GM12892 (cell line): Measurements from ENCODE around the gene APIP. TPM values are rescaled to one million over a fixed set of nuclear protein-coding genes. Genes with fewer than 3 reads are reported as not detected.

Experiments
- DNase-seq: peaks from one replicate; pipeline ENCODE4 v3.0.0; 2011; ENCODE audit not compliant: insufficient read length
- FAIRE-seq: peaks from 2 replicates; lab custom pipeline; 2011; peaks lifted over from hg19 to GRCh38; lab: Jason Lieb, UNC
- POLR2A ChIP-seq: IDR thresholded peaks from 2 replicates; pipeline ENCODE4 v1.6.1; 2011; ENCODE audit warnings: low read depth, low read length, control low read depth
- POLR2AphosphoS5 ChIP-seq: IDR thresholded peaks from 2 replicates; pipeline ENCODE4 v1.6.1; 2011; ENCODE audit warnings: low read depth, low read length, control low read depth
- TAF1 ChIP-seq: IDR thresholded peaks from 2 replicates; pipeline ENCODE4 v1.6.1; 2011; ENCODE audit warnings: low read depth, mild to moderate bottlenecking, control low read depth, low read length, borderline replicate concordance
- polyA plus RNA-seq: library from polyadenylated mRNA; unstranded; fragments of >200 nt; gene quantifications from one replicate; pipeline ENCODE4 v1.2.1, GENCODE V29; 2012; ENCODE audit warnings: missing spikeins, inconsistent platforms; ENCODE audit not compliant: missing spikeins

The APIP gene, protein sequence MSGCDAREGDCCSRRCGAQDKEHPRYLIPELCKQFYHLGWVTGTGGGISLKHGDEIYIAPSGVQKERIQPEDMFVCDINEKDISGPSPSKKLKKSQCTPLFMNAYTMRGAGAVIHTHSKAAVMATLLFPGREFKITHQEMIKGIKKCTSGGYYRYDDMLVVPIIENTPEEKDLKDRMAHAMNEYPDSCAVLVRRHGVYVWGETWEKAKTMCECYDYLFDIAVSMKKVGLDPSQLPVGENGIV
- polyA plus RNA-seq, result 45.3 TPM

DNA sequence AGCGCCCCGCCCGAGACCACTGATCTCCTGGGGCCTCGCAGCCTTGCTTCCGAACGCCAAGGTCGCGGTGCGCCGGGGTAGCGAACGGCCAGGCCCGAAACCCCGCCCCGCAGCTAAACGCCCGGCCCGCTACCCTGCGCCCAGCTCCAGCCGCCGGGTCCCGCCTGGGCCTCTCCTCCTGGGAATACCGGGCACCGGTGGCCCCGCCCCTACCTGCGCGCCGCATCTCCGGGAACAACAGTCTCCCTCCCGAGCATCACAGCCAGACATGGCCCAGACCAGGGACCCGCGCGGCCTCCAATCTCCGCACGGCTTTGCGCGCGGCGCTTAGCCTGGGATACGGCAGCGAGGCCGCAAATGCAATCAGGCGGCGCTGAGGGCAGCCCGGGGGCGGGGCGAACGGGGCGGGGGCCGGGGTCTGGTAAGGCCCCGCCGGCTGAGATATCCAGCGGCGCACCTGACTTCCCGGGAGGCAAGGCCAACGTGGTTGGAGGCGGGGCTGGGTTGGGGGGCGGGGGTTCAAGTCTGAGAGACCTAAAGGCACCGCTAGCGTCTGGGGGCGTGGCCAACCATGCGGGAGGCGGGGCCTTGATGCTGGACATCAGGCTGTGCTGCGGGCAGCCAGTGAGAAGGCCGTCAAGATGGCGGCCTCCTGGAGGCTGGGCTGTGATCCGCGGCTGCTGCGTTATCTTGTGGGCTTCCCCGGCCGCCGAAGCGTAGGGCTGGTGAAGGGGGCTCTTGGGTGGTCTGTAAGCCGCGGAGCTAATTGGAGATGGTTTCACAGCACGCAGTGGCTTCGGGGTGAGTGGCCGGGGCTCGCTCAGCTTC, at the start of gene APIP, which contains the start of gene PDHX:
Gene APIP, minus strand, starts transcription at position 365 of the 828 bp plus-strand sequence. Its CDS starts 95 bp downstream, at position 270.
Gene PDHX, plus strand, starts transcription at position 604 of the 828 bp plus-strand sequence. Its CDS starts 38 bp downstream, at position 642.
- TF ChIP-seq TAF1 (peak; percentile 81; the same call in 1 of the 2 replicates), POLR2A (peak; percentile 99), POLR2AphosphoS5 (peak; percentile 86)
- FAIRE-seq (peak; percentile 98), DNase-seq (peak; percentile 89)

DNA sequence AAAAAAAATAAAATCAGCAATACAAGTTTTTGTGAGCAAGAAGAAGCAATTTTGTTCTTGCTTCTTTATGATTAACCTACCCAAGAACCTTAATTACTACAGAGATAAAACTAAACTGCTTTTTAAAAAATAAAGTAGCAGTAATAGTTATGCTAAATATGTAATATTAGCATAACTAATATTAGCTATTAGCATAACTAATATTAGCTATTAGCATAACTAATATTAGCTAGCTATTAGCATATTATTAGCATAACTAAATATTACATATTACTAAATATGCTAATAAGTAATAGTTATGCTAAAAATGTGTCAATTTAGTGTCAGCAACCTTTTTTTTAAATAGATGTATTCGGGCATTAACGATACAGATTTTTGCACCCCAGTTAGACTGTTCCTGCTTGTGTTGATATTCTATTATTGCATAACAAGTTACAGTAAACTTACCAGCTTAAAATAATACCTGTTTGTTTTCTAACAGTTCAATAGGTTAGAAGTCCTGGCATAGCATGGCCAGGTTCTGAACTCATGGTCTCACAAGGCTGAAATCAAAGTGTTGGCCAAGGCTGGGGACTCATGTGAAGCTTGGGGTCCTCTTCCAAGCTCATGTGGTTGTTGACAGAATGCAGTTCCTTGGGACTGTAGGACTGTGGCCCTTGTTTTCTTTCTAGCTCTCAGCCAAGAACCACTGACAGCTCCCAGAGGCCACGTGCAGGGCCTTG, 48.6 kb upstream of the APIP start:
- no peak for TF ChIP-seq POLR2A
- no peak for TF ChIP-seq TAF1
- no peak for TF ChIP-seq POLR2AphosphoS5
- DNase-seq (no peak), FAIRE-seq (peak; percentile 73)

DNA sequence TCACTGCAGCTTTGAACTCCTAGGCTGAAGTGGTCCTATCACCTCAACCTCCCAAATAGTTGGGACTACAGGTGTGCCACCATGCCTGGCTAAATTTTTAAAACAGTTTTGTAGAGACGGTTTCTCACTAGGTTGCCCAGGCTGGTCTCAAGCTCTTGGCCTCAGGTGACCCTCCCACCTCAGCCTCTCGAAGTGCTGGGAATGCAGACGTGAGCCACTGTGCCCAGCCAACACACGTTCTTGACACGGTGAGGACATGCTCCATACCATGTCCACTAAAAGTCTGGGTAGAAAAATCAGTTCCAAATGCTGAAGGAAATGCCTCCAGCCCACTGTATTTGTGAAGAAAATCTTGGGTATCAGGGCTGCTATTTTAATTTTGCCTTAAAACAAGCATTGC, 47.2 kb upstream of the APIP start:
- TF ChIP-seq POLR2A, result no peak
- TF ChIP-seq POLR2AphosphoS5, result no peak
- TF ChIP-seq TAF1, result no peak
- DNase-seq (no peak), FAIRE-seq (peak; percentile 5)

DNA sequence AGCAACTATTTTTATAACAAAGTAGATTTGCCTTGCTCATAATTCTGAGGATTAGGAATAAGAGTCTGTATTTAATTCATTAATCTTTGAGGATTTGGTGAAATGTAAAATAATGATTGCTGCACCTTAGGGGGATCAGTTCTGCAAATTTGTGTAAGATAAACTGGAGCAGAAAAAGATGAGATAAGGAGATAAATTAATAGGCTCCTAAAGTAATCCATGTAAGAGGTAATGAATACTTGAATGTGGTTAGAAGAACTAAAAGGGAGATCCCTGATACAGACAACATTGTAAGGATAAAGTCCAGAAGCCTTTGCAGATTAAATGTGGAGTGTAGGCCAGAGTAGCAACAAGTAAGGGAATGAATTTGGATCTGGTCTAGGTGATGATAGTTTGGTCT, 45.9 kb upstream of the APIP start:
- FAIRE-seq (peak; percentile 71), DNase-seq (no peak)
- TF ChIP-seq POLR2A, result no peak
- TF ChIP-seq POLR2AphosphoS5, result no peak
- TF ChIP-seq TAF1, result no peak

DNA sequence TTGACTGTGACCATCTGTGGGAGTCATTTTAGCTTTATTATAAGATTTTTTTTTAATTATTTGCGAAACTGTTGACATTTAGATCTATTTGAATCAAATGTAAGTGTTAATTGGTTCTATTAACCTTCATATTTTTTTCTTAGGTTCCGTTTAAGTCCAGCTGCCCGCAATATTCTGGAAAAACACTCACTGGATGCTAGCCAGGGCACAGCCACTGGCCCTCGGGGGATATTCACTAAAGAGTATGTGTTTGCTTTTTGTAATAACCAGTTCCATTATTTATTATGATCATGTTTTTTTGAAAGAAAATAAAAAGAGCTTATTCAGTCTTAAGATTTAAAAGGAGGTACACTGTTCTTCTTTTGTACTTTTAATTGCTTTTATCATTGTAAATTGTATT, 44.1 kb upstream of the APIP start:
- TF ChIP-seq POLR2A (no peak), TAF1 (no peak), POLR2AphosphoS5 (no peak)
- DNase-seq (no peak), FAIRE-seq (no peak)

DNA sequence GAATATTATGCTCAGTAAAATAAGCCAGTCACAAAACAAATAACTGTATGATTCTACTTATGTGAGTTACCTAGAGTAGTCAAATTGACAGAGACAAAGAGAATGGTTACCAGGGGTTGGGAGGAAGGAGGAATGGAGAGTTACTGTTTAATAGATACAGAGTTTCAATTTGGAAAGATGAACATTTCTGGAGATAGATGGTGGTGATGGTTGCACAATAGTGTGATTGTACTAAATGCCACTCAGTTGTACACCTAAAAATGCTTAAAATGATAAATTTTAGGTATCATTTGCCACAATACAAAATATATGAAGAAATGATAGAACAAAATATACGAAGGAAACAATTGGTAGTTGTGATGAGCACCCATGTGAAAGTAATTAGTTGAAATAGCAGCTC, 43.6 kb upstream of the APIP start:
- no peak for FAIRE-seq
- DNase-seq, result no peak
- TF ChIP-seq POLR2A, result no peak
- no peak for TF ChIP-seq TAF1
- no peak for TF ChIP-seq POLR2AphosphoS5

DNA sequence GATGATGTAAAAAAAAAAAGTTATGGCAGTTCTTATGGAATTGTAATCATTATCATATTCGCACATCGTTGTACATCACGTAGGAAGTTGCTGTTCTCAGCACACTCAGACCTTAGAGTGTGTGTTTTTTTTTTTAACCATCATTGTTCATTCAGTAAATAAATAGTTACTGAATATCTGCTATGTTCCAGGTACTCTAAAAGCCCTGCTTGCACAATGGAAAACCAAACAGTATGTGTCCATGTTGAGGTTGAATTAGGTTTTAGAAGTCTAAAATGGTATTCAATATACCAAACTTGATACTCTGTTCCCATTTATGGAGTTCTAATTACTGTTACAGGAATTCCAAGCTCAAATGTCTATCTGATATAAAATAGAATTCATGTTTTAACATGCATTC, 41.4 kb upstream of the APIP start:
- FAIRE-seq (no peak), DNase-seq (no peak)
- TF ChIP-seq TAF1, result no peak
- no peak for TF ChIP-seq POLR2A
- TF ChIP-seq POLR2AphosphoS5, result no peak

DNA sequence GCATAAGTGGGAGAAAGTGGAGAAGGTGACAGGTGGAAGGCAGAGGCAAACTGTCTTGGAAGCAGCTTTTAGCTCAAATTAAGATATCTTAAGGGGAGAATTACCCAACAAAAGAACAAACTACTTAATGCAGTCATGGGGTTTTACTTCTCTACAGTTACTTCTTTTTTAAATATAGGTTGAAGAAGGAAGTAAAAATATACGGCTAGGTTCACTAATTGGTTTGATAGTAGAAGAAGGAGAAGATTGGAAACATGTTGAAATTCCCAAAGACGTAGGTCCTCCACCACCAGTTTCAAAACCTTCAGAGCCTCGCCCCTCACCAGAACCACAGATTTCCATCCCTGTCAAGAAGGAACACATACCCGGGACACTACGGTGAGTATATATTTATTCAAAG, 41.0 kb upstream of the APIP start:
- FAIRE-seq, result no peak
- no peak for TF ChIP-seq TAF1
- TF ChIP-seq POLR2A, result no peak
- no peak for TF ChIP-seq POLR2AphosphoS5

DNA sequence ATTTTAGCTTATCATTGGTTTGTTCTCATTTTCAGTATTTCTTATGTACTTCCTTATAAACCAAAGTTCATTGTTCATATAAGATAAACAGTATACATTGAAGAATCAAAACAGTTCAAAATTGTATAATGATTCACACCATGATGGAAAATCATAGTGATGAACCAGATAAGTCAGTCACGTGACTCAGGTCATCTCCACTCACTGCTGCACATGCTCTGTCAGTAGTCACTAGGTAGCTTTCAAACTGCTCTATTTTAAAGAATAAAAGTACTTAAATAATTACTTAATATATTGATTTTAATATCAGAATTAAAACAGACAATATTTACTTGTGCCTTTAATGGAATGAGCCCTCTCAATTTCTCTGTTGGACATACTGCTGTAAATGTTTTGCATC, 37.8 kb upstream of the APIP start:
- TF ChIP-seq POLR2A (no peak), POLR2AphosphoS5 (no peak), TAF1 (no peak)
- FAIRE-seq (no peak), DNase-seq (no peak)

More for the DNA sequence above, 41.0 kb upstream of the APIP start:
- no peak for DNase-seq

DNA sequence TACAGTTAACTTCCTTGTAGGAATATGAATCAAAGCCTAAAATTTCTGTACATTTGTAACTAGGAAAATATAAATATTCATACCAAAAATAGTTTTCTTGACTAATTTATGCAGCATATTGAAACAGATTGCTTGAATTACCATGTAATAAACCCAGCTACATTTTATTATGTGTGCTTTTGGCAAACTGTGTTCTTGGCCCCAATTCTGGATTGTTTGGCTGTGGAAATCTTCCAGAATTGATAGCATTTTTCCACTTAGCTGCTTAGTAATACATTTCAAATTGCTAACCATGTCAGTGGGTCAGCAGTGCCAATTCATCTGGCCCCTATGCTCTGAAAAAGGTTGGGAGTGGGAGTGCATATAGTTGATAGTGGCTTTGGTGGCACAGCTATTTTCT, 32.5 kb upstream of the APIP start:
- TF ChIP-seq POLR2A (no peak), TAF1 (no peak), POLR2AphosphoS5 (no peak)
- DNase-seq, result no peak
- FAIRE-seq, result no peak

DNA sequence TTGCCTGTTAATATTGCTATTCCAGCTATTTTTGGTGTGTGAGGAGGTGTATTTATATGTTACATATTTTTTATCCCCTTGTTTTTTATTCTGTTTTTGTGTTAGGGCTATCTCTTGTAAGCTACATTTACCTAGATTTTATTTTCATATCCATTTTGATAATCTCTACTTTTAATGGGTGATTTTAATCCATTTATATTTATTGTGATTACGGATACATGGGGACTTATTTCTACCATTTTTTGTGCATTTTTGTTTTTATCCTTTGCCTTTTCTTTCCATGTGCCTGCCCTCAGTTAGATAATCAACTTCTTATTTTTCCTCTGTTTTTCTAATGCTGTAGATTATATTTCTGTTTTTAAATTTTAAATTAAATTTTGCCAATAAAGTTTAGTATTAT, 28.5 kb upstream of the APIP start:
- FAIRE-seq (no peak), DNase-seq (no peak)
- no peak for TF ChIP-seq POLR2AphosphoS5
- no peak for TF ChIP-seq POLR2A
- no peak for TF ChIP-seq TAF1

DNA sequence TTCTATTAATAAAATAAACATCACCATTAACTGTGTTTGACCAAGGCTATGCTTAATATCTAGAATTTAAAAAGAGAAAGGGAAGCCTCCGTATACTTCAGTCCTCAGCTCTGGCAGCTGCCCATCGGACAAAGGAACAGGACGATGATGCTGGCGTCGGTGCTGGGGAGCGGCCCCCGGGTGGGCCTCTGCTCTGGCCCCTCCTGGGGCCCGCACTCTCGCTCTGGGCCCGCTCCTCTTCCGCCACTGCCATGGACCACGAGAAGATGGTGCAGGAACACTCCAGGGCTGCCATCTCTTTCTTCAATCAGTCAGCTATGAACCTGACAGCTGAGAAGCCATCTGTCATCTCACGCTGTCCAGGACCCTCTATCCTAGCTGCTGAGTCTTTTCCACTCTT, 25.5 kb upstream of the APIP start:
- no peak for DNase-seq
- TF ChIP-seq POLR2A (no peak), POLR2AphosphoS5 (no peak), TAF1 (no peak)
- no peak for FAIRE-seq
